PFSK-1 (cell line): ENCODE measurements around the gene MSI2.

Source experiments
- FOXP2 ChIP-seq: optimal IDR thresholded peaks from 2 replicates; pipeline ENCODE3; 2011; ENCODE audit warnings: borderline replicate concordance, control low read depth, inconsistent platforms; ENCODE audit not compliant: insufficient read depth; ENCODE audit errors: extremely low read length, extremely low read depth
- POLR2AphosphoS5 ChIP-seq: IDR thresholded peaks from 2 replicates; pipeline ENCODE4 v1.6.1; 2012; ENCODE audit warnings: low read depth, mild to moderate bottlenecking, control low read depth, low read length, moderate library complexity
- SIN3A ChIP-seq: IDR thresholded peaks from 2 replicates; pipeline ENCODE4 v1.6.1; 2012; ENCODE audit warnings: mild to moderate bottlenecking, low read length, moderate library complexity, borderline replicate concordance; ENCODE audit not compliant: insufficient read depth
- TAF1 ChIP-seq: IDR thresholded peaks from 2 replicates; pipeline ENCODE4 v1.6.1; 2012; ENCODE audit warnings: low read length, control low read depth, borderline replicate concordance; ENCODE audit not compliant: insufficient read depth
- TF ChIP-seq, protein P1 (sequence below), 2 experiments: IDR thresholded peaks; 2 replicates each; pipeline versions ENCODE4 v1.6.1 to v1.8.0; 2011 to 2012; ENCODE audit warnings: low read depth in 2 of 2, low read length in 2 of 2, control low read depth in 1 of 2, inconsistent platforms in 1 of 2, mild to moderate bottlenecking in 1 of 2, moderate library complexity in 1 of 2; ENCODE audit not compliant: insufficient read depth in 1 of 2

DNA sequence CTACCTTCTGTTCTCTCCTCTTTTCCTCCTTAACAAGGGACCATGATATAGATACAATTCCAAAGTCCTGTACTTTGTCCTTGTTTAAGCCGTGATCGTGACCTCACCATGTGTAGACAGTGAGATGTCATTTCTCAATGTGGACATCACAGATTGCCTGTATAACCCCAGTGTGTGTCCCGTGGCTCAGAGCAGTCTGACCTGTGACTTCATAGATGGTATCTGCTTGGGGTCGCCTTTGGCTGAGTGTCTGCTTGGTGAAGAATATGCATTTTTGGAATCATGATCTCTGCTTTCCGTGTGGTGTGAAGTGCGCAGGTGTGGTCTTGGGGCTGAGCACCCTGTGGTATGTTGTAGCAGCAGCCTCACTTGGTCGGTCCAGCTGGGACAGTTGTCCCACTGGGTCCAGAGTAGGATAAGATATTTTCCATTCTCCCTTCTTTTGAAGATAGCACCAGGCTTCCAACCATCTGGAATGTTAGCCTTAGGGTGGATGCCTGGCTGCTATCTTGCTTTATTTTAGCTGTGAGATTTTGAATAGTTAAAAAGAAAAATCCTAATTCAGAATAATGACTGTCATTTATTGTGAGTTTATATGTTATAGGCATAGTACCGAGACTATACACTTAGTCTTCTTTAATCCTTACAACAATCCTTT, 13.4 kb downstream of the MSI2 start:
- TF ChIP-seq POLR2AphosphoS5 = no peak
- TF ChIP-seq TAF1 = no peak
- no peak for TF ChIP-seq SIN3A
- TF ChIP-seq, protein P1, sequence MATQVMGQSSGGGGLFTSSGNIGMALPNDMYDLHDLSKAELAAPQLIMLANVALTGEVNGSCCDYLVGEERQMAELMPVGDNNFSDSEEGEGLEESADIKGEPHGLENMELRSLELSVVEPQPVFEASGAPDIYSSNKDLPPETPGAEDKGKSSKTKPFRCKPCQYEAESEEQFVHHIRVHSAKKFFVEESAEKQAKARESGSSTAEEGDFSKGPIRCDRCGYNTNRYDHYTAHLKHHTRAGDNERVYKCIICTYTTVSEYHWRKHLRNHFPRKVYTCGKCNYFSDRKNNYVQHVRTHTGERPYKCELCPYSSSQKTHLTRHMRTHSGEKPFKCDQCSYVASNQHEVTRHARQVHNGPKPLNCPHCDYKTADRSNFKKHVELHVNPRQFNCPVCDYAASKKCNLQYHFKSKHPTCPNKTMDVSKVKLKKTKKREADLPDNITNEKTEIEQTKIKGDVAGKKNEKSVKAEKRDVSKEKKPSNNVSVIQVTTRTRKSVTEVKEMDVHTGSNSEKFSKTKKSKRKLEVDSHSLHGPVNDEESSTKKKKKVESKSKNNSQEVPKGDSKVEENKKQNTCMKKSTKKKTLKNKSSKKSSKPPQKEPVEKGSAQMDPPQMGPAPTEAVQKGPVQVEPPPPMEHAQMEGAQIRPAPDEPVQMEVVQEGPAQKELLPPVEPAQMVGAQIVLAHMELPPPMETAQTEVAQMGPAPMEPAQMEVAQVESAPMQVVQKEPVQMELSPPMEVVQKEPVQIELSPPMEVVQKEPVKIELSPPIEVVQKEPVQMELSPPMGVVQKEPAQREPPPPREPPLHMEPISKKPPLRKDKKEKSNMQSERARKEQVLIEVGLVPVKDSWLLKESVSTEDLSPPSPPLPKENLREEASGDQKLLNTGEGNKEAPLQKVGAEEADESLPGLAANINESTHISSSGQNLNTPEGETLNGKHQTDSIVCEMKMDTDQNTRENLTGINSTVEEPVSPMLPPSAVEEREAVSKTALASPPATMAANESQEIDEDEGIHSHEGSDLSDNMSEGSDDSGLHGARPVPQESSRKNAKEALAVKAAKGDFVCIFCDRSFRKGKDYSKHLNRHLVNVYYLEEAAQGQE (IDR thresholded peaks at IDR 0.05; ENCODE audit: insufficient read depth in 1 of 2, low read depth in 2 of 2, low read length in 2 of 2) = no peak
- no peak for TF ChIP-seq FOXP2
